ENCODE results near the gene CD300LD.

The CD300LD gene

GRCh38 chr17:74584292-74585060, 7.6 kb downstream of the CD300LD start:
- Histone ChIP-seq H3F3A (ENCODE audit: insufficient read depth, low read length) (no peaks in the 10 kb centered on the region), H3K36me3 (ENCODE audit: insufficient read depth, low read length) (no peaks in the 10 kb centered on the region), H3K9me2 (ENCODE audit: low read depth, low read length) (no peaks in the 10 kb centered on the region), H3K4me2 (ENCODE audit: low read length) (no peak overlapping the region), H3K4me1 (ENCODE audit: insufficient read depth, low read length, severe bottlenecking) (no peaks in the 10 kb centered on the region), H3K79me2 (ENCODE audit: insufficient read depth, low read length) (no peaks in the 10 kb centered on the region), H3K9me3 (ENCODE audit: low read length) (no peaks in the 10 kb centered on the region), H4K20me1 (ENCODE audit: insufficient read depth, low read length) (no peaks in the 10 kb centered on the region), H2AFZ (ENCODE audit: low read length) (no peak overlapping the region), H3K27me3 (ENCODE audit: insufficient read depth, low read length) (0 out of 2 replicates have a peak, but pooled peaks cover 3% of the 10 kb centered on the region), H3K4me3 (ENCODE audit: low read depth, low read length, poor library complexity, severe bottlenecking) (no peak overlapping the region), H3K27ac (ENCODE audit: low read depth, low read length, poor library complexity, severe bottlenecking) (no peak overlapping the region), H3K9ac (ENCODE audit: low read length) (no peak overlapping the region)
- TF ChIP-seq EZH2 (IDR thresholded peaks at IDR 0.05; ENCODE audit: borderline replicate concordance, low read length) (no peak), CTCF (IDR thresholded peaks at IDR 0.05; ENCODE audit: low read length) (no peak)

- Histone ChIP-seq H3K27me3 (ENCODE audit: insufficient read depth, low read length) (0 out of 2 replicates have a peak, but pooled peaks cover 3% of the 10 kb centered on the region), H3F3A (ENCODE audit: insufficient read depth, low read length) (no peaks in the 10 kb centered on the region), H3K79me2 (ENCODE audit: insufficient read depth, low read length) (no peaks in the 10 kb centered on the region), H3K9ac (ENCODE audit: low read length) (no peak overlapping the region), H4K20me1 (ENCODE audit: insufficient read depth, low read length) (no peaks in the 10 kb centered on the region), H3K9me3 (ENCODE audit: low read length) (no peaks in the 10 kb centered on the region), H3K9me2 (ENCODE audit: low read depth, low read length) (no peaks in the 10 kb centered on the region), H3K36me3 (ENCODE audit: insufficient read depth, low read length) (no peaks in the 10 kb centered on the region), H3K4me2 (ENCODE audit: low read length) (no peak overlapping the region), H3K4me1 (ENCODE audit: insufficient read depth, low read length, severe bottlenecking) (no peaks in the 10 kb centered on the region), H3K27ac (ENCODE audit: low read depth, low read length, poor library complexity, severe bottlenecking) (no peak overlapping the region), H2AFZ (ENCODE audit: low read length) (no peak overlapping the region), H3K4me3 (ENCODE audit: low read depth, low read length, poor library complexity, severe bottlenecking) (no peak overlapping the region)
- TF ChIP-seq CTCF (IDR thresholded peaks at IDR 0.05; ENCODE audit: low read length) (no peak), EZH2 (IDR thresholded peaks at IDR 0.05; ENCODE audit: borderline replicate concordance, low read length) (no peak)
These were observed 9.4 kb downstream of the CD300LD start for GRCh38 chr17:74582633-74583032.

GRCh38 chr17:74579900-74580299, 12.2 kb downstream of the CD300LD start:
- TF ChIP-seq EZH2 (IDR thresholded peaks at IDR 0.05; ENCODE audit: borderline replicate concordance, low read length): no peak
- no peak for TF ChIP-seq CTCF (IDR thresholded peaks at IDR 0.05; ENCODE audit: low read length)
- H4K20me1 ChIP-seq (ENCODE audit: insufficient read depth, low read length): no peaks in the 10 kb centered on the region
- H3K27me3 ChIP-seq (ENCODE audit: insufficient read depth, low read length): 0 out of 2 replicates have a peak, but pooled peaks cover 3% of the 10 kb centered on the region
- H3K9ac ChIP-seq (ENCODE audit: low read length): no peak overlapping the region
- no peak overlapping the region for H3K4me2 ChIP-seq (ENCODE audit: low read length)
- H2AFZ ChIP-seq (ENCODE audit: low read length): no peak overlapping the region
- no peaks in the 10 kb centered on the region for H3F3A ChIP-seq (ENCODE audit: insufficient read depth, low read length)
- H3K9me3 ChIP-seq (ENCODE audit: low read length): no peaks in the 10 kb centered on the region
- no peak overlapping the region for H3K27ac ChIP-seq (ENCODE audit: low read depth, low read length, poor library complexity, severe bottlenecking)
- no peaks in the 10 kb centered on the region for H3K9me2 ChIP-seq (ENCODE audit: low read depth, low read length)
- no peak overlapping the region for H3K4me3 ChIP-seq (ENCODE audit: low read depth, low read length, poor library complexity, severe bottlenecking)
- no peaks in the 10 kb centered on the region for H3K79me2 ChIP-seq (ENCODE audit: insufficient read depth, low read length)
- no peaks in the 10 kb centered on the region for H3K4me1 ChIP-seq (ENCODE audit: insufficient read depth, low read length, severe bottlenecking)
- no peaks in the 10 kb centered on the region for H3K36me3 ChIP-seq (ENCODE audit: insufficient read depth, low read length)
